SK-N-SH (cell line): Measurements from ENCODE around the gene TEK. TPM values are rescaled to one million over a fixed set of nuclear protein-coding genes. Genes with fewer than 3 reads are reported as not detected.
"Not testable (repeated sequence)": the region's sequence is repeated elsewhere in the genome, so short reads cannot be mapped to it uniquely, and the experiment has no call there.

Experiments used
- CTCF ChIA-PET: fragments of 300-600, 350-600 bp; formaldehyde crosslinking; extraction: SDS; loops from one replicate; lab custom pipeline; 2021; lab: Yijun Ruan, JAX
- POLR2A ChIA-PET: fragments of 350-600 bp; sonication (Branson Sonifier 250); formaldehyde crosslinking; extraction: SDS; loops from one replicate; lab custom pipeline; 2020; ENCODE audit warnings: antibody characterized with exemption, inconsistent platforms; lab: Yijun Ruan, JAX
- DNase-seq: peaks from one replicate; pipeline ENCODE4 v3.0.0; 2012
- H2AFZ ChIP-seq: fragments of 200-600 bp; sonication (generic); 2 replicates; pipeline ENCODE4 v1.8.1; 2016; ENCODE audit warnings: antibody characterized with exemption, mild to moderate bottlenecking, low read depth
- H3F3A ChIP-seq: fragments of 200-600 bp; sonication (generic); replicated peaks from 2 replicates; pipeline ENCODE3; 2016; ENCODE audit warnings: antibody characterized with exemption, mild to moderate bottlenecking; ENCODE audit not compliant: insufficient read depth
- H3K27ac ChIP-seq, 2 experiments: fragments of 200-500 bp in 1 of 2; fragments of 200-600 bp in 1 of 2; sonication (Bioruptor generic) in 1 of 2; sonication (generic), shearing (Covaris generic) in 1 of 2; 2 replicates each; pipeline versions ENCODE4 v1.5.1 to v1.6.1; 2014 to 2016; ENCODE audit warnings: low read depth in 2 of 2, inconsistent platforms in 1 of 2, low read length in 1 of 2, mild to moderate bottlenecking in 1 of 2, mixed read lengths in 1 of 2
- H3K27me3 ChIP-seq: fragments of 200-600 bp; sonication (generic), shearing (Covaris generic); 2 replicates; pipeline ENCODE4 v1.6.1; 2016; ENCODE audit warnings: mixed run types; ENCODE audit not compliant: insufficient read depth
- H3K36me3 ChIP-seq, 2 experiments: fragments of 200-500 bp in 1 of 2; fragments of 200-600 bp in 1 of 2; sonication (Bioruptor generic) in 1 of 2; sonication (generic) in 1 of 2; replicated peaks in 1 of 2; 2 replicates each; pipeline versions ENCODE3 to v1.5.1; 2014 to 2016; ENCODE audit warnings: low read length in 1 of 2, mild to moderate bottlenecking in 1 of 2; ENCODE audit not compliant: insufficient read depth in 2 of 2, control insufficient read depth in 1 of 2
- H3K4me1 ChIP-seq, 2 experiments: fragments of 200-500 bp in 1 of 2; fragments of 200-600 bp in 1 of 2; sonication (Bioruptor generic) in 1 of 2; sonication (generic), shearing (Covaris generic) in 1 of 2; 2 replicates each; pipeline versions ENCODE4 v1.5.1 to v1.6.1; 2014 to 2016; ENCODE audit warnings: low read depth in 1 of 2, low read length in 1 of 2, mixed run types in 1 of 2; ENCODE audit not compliant: insufficient read depth in 2 of 2, control insufficient read depth in 1 of 2
- H3K4me2 ChIP-seq: fragments of 200-600 bp; sonication (generic), shearing (Covaris generic); 2 replicates; pipeline ENCODE4 v1.6.1; 2017; ENCODE audit warnings: mixed run types
- H3K4me3 ChIP-seq, 2 experiments: fragments of 200-500 bp in 1 of 2; fragments of 200-600 bp in 1 of 2; sonication (Bioruptor generic) in 1 of 2; sonication (generic), shearing (Covaris generic) in 1 of 2; 2 replicates each; pipeline versions ENCODE4 v1.5.1 to v1.8.1; 2014 to 2016; ENCODE audit warnings: low read depth in 2 of 2, inconsistent platforms in 1 of 2, low read length in 1 of 2, mild to moderate bottlenecking in 1 of 2, mixed read lengths in 1 of 2, moderate library complexity in 1 of 2
- H3K79me2 ChIP-seq: fragments of 200-600 bp; sonication (generic); 2 replicates; pipeline ENCODE4 v1.8.1; 2017; ENCODE audit warnings: mild to moderate bottlenecking; ENCODE audit not compliant: insufficient read depth
- H3K9ac ChIP-seq: fragments of 200-600 bp; sonication (generic); 2 replicates; pipeline ENCODE4 v1.6.1; 2017; ENCODE audit warnings: mixed run types
- H3K9me2 ChIP-seq: fragments of 200-600 bp; sonication (generic); 2 replicates; pipeline ENCODE4 v1.6.1; 2017; ENCODE audit warnings: mixed run types
- H3K9me3 ChIP-seq: fragments of 200-600 bp; sonication (generic); 2 replicates; pipeline ENCODE4 v1.6.1; 2017; ENCODE audit warnings: mixed run types, mild to moderate bottlenecking, moderate library complexity
- H4K20me1 ChIP-seq: fragments of 200-600 bp; sonication (generic); 2 replicates; pipeline ENCODE4 v1.6.1; 2017; ENCODE audit warnings: mild to moderate bottlenecking, mixed run types; ENCODE audit not compliant: insufficient read depth
- EP300 ChIP-seq, 2 experiments: IDR thresholded peaks; 2 replicates each; pipeline versions ENCODE4 v1.4.0 to v1.6.1; 2012; ENCODE audit warnings: borderline replicate concordance in 1 of 2, low read depth in 1 of 2, low read length in 1 of 2
- EZH2phosphoT487 ChIP-seq: fragments of 200-600 bp; sonication (generic); IDR thresholded peaks from 2 replicates; pipeline ENCODE4 v1.6.1; 2017; ENCODE audit warnings: low read depth, mixed run types, mild to moderate bottlenecking, antibody characterized with exemption, moderate library complexity, borderline replicate concordance
- FOSL2 ChIP-seq: IDR thresholded peaks from 2 replicates; pipeline ENCODE4 v1.4.0; 2012; ENCODE audit warnings: low read depth, mild to moderate bottlenecking, moderate library complexity, borderline replicate concordance
- GATA2 ChIP-seq: sonication (generic); formaldehyde crosslinking; IDR thresholded peaks from 2 replicates; pipeline ENCODE4 v1.5.0; 2020; ENCODE audit warnings: mild to moderate bottlenecking, missing genetic modification reagents
- NFIC ChIP-seq: IDR thresholded peaks from 2 replicates; pipeline ENCODE4 v1.4.0; 2012; ENCODE audit warnings: borderline replicate concordance
- POLR2AphosphoS5 ChIP-seq: IDR thresholded peaks from 2 replicates; pipeline ENCODE4 v1.6.1; 2012; ENCODE audit warnings: low read depth, low read length
- RCOR1 ChIP-seq: fragments of 150-350 bp; IDR thresholded peaks from 2 replicates; pipeline ENCODE4 v1.6.1; 2017; ENCODE audit warnings: antibody characterized with exemption, low read length
- RXRA ChIP-seq: IDR thresholded peaks from 2 replicates; pipeline ENCODE4 v1.4.0; 2012; ENCODE audit warnings: low read depth, mild to moderate bottlenecking, borderline replicate concordance
- SMC3 ChIP-seq: IDR thresholded peaks from 2 replicates; pipeline ENCODE4 v1.6.1; 2012; ENCODE audit warnings: low read depth, low read length, improper control_type of control experiment
- TCF12 ChIP-seq: IDR thresholded peaks from 2 replicates; pipeline ENCODE4 v1.4.0; 2012
- WGBS: methylation state at CpG from one replicate; pipeline ENCODE4 v1.1.6; 2017; ENCODE audit warnings: low lambda C conversion rate; 5-methylcytosine and 5-hydroxymethylcytosine counted together
- polyA plus RNA-seq, 3 experiments: library from polyadenylated mRNA; depleted of rRNA; stranded (reverse); fragments of >200 nt; gene quantifications; 2 replicates each; pipeline ENCODE4 v1.2.3, GENCODE V29; 2012
- TF ChIP-seq, protein P1 (sequence below): IDR thresholded peaks from 2 replicates; pipeline ENCODE4 v1.6.1; 2012; ENCODE audit warnings: mild to moderate bottlenecking, low read depth, low read length, moderate library complexity

Gene TEK
- polyA plus RNA-seq, 1 of the 3 experiments (the other 2 are of a cell fraction): 0.03 TPM

- peaks cover 12% of the 10 kb centered on the region for H3F3A ChIP-seq
- H3K9ac ChIP-seq, H3K4me3 ChIP-seq, H3K36me3 ChIP-seq, H4K20me1 ChIP-seq, H3K27me3 ChIP-seq, H3K27ac ChIP-seq, H3K79me2 ChIP-seq, POLR2A ChIA-PET, H2AFZ ChIP-seq, H3K9me2 ChIP-seq, H3K9me3 ChIP-seq, H3K4me2 ChIP-seq, DNase-seq: not testable (repeated sequence)
- peaks cover 0 to 17% of the 10 kb centered on the region in 2 experiments; a peak in 3 of 4 replicates for H3K4me1 ChIP-seq
- CTCF ChIA-PET: interaction anchor here (0.8 kb wide), 1 partner anchor 18 kb away, joined by 4 read pairs; no protein-coding TSS in a partner anchor
- WGBS: 95% methylated on average over 17 of the region's 17 CpGs
Measured at GRCh38 chr9:27093384-27094067, 15.5 kb upstream of the TEK start.

- Histone ChIP-seq H3F3A (peaks cover 5% of the 10 kb centered on the region), H3K9ac (peak overlapping the region; percentile 15; the same call in 1 of the 2 replicates), H3K36me3 (no peaks in the 10 kb centered on the region), H3K79me2 (no peaks in the 10 kb centered on the region), H2AFZ (no peak overlapping the region; the same call in 1 of the 2 replicates), H3K4me1 (peaks cover 0 to 10% of the 10 kb centered on the region in 2 experiments; a peak in 3 of 4 replicates), H3K27ac (peak overlapping the region in 1 of 2 experiments; percentile 51; a peak in 2 of 4 replicates), H3K4me3 (no peak overlapping the region), H3K9me3 (no peaks in the 10 kb centered on the region), H4K20me1 (no peaks in the 10 kb centered on the region), H3K27me3 (no peaks in the 10 kb centered on the region), H3K9me2 (no peaks in the 10 kb centered on the region), H3K4me2 (peak overlapping the region; percentile 33; the same call in 1 of the 2 replicates)
- CTCF ChIA-PET: no interaction called here
- TF ChIP-seq GATA2 (no peak), TCF12 (peak; percentile 50), NFIC (peak; percentile 31; the same call in 1 of the 2 replicates), RXRA (peak; percentile 53; the same call in 1 of the 2 replicates), RCOR1 (no peak), EP300 (IDR thresholded peaks at IDR 0.05; ENCODE audit: borderline replicate concordance in 1 of 2, low read depth in 1 of 2, low read length in 1 of 2) (peak in 1 of 2 experiments; percentile 11; a peak in 1 of 4 replicates), FOSL2 (0 out of 2 replicates have a peak, but pooled peaks have one; percentile 2), EZH2phosphoT487 (no peak), SMC3 (no peak), POLR2AphosphoS5 (no peak)
- TF ChIP-seq, protein P1, sequence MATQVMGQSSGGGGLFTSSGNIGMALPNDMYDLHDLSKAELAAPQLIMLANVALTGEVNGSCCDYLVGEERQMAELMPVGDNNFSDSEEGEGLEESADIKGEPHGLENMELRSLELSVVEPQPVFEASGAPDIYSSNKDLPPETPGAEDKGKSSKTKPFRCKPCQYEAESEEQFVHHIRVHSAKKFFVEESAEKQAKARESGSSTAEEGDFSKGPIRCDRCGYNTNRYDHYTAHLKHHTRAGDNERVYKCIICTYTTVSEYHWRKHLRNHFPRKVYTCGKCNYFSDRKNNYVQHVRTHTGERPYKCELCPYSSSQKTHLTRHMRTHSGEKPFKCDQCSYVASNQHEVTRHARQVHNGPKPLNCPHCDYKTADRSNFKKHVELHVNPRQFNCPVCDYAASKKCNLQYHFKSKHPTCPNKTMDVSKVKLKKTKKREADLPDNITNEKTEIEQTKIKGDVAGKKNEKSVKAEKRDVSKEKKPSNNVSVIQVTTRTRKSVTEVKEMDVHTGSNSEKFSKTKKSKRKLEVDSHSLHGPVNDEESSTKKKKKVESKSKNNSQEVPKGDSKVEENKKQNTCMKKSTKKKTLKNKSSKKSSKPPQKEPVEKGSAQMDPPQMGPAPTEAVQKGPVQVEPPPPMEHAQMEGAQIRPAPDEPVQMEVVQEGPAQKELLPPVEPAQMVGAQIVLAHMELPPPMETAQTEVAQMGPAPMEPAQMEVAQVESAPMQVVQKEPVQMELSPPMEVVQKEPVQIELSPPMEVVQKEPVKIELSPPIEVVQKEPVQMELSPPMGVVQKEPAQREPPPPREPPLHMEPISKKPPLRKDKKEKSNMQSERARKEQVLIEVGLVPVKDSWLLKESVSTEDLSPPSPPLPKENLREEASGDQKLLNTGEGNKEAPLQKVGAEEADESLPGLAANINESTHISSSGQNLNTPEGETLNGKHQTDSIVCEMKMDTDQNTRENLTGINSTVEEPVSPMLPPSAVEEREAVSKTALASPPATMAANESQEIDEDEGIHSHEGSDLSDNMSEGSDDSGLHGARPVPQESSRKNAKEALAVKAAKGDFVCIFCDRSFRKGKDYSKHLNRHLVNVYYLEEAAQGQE: no peak
- DNase-seq: no peak
- 19% methylated on average over 3 of the region's 3 CpGs for WGBS
- POLR2A ChIA-PET: no interaction called here
Measured at GRCh38 chr9:27094640-27095298, 14.3 kb upstream of the TEK start.
